PC-9 (cell line): Measurements from ENCODE around the gene TAF6. TPM values are rescaled to one million over a fixed set of nuclear protein-coding genes. Genes with fewer than 3 reads are reported as not detected.
"Not testable (repeated sequence)": the region's sequence is repeated elsewhere in the genome, so short reads cannot be mapped to it uniquely, and the experiment has no call there.

Experiments used
- BruUV-seq: library from RNA; stranded (reverse); fragments of 400-500 nt; replicated peaks from 2 replicates; lab custom pipeline; 2021; lab: Mats Ljungman, UMichigan
- CTCF ChIA-PET: fragments of 300-600 bp; sonication (Branson Sonifier 250); formaldehyde crosslinking; loops from one replicate; lab custom pipeline; 2022; ENCODE audit warnings: antibody characterized with exemption; lab: Charles Lee
- POLR2A ChIA-PET: fragments of 300-600 bp; sonication (Branson Sonifier 250); formaldehyde crosslinking; loops from one replicate; lab custom pipeline; 2022; ENCODE audit warnings: antibody characterized with exemption; ENCODE audit not compliant: unreplicated experiment; lab: Charles Lee
- DNase-seq, 2 experiments: peaks; one replicate each; pipeline versions ENCODE4 v3.0.0 to v3.0.0-alpha.2; 2015 to 2022; ENCODE audit warnings: mixed read lengths in 1 of 2
- H2AFZ ChIP-seq: fragments of 200-600 bp; sonication (generic); 2 replicates; pipeline ENCODE4 v1.8.1; 2017; ENCODE audit warnings: antibody characterized with exemption
- H3F3A ChIP-seq: fragments of 200-600 bp; sonication (generic); 2 replicates; pipeline ENCODE4 v1.8.1; 2017; ENCODE audit warnings: antibody characterized with exemption, mild to moderate bottlenecking, low read depth; ENCODE audit not compliant: insufficient read depth
- H3K27ac ChIP-seq: fragments of 200-600 bp; sonication (generic); 2 replicates; pipeline ENCODE4 v1.6.1; 2016; ENCODE audit warnings: mixed run types
- H3K27me3 ChIP-seq: fragments of 200-600 bp; sonication (generic); 2 replicates; pipeline ENCODE4 v1.6.1; 2016; ENCODE audit warnings: low read depth, mixed run types; ENCODE audit not compliant: insufficient read depth
- H3K36me3 ChIP-seq: fragments of 200-600 bp; sonication (generic); 2 replicates; pipeline ENCODE4 v1.6.1; 2016; ENCODE audit warnings: low read depth, mixed run types
- H3K4me1 ChIP-seq: fragments of 200-600 bp; sonication (generic); replicated peaks from 2 replicates; pipeline ENCODE4 v1.6.1; 2016; ENCODE audit warnings: mixed run types; ENCODE audit not compliant: insufficient read depth
- H3K4me2 ChIP-seq: fragments of 200-600 bp; sonication (generic); 2 replicates; pipeline ENCODE4 v1.6.1; 2017; ENCODE audit warnings: mixed run types
- H3K4me3 ChIP-seq: fragments of 200-600 bp; sonication (generic); 2 replicates; pipeline ENCODE4 v1.6.1; 2016; ENCODE audit warnings: mixed run types
- H3K79me2 ChIP-seq: fragments of 200-600 bp; sonication (generic); 2 replicates; pipeline ENCODE4 v1.6.1; 2017; ENCODE audit warnings: low read depth, mixed run types
- H3K9me2 ChIP-seq: fragments of 200-600 bp; sonication (generic); 2 replicates; pipeline ENCODE4 v1.8.1; 2017; ENCODE audit warnings: mild to moderate bottlenecking; ENCODE audit not compliant: insufficient read depth
- H3K9me3 ChIP-seq: fragments of 200-600 bp; sonication (generic); 2 replicates; pipeline ENCODE4 v1.8.1; 2016; ENCODE audit warnings: low read depth; ENCODE audit not compliant: insufficient read depth
- H4K20me1 ChIP-seq: fragments of 200-600 bp; sonication (generic); 2 replicates; pipeline ENCODE4 v1.8.1; 2017; ENCODE audit not compliant: insufficient read depth
- EZH2 ChIP-seq: fragments of 200-600 bp; sonication (generic); IDR thresholded peaks from 2 replicates; pipeline ENCODE4 v1.8.0; 2017; ENCODE audit warnings: antibody characterized with exemption, low read depth
- intact Hi-C: fragments of 100-400 bp; cut with micrococcal nuclease; formaldehyde crosslinking; loops from one replicate; pipeline ENCODE4 v1.10.0; 2022; ENCODE audit not compliant: unreplicated experiment
- total RNA-seq: library from RNA; stranded (reverse); gene quantifications from 2 replicates; pipeline ENCODE4 v1.2.3, GENCODE V29; 2021
- TF ChIP-seq, protein P1 (sequence below): fragments of 200-600 bp; sonication (generic); conservative IDR thresholded peaks from 2 replicates; pipeline ENCODE4 v1.6.1; 2017; ENCODE audit warnings: mixed run types, antibody characterized with exemption, mild to moderate bottlenecking, moderate library complexity

The TAF6 gene
- total RNA-seq, 1 experiment from 2014 or later = 91.4 TPM

DNA sequence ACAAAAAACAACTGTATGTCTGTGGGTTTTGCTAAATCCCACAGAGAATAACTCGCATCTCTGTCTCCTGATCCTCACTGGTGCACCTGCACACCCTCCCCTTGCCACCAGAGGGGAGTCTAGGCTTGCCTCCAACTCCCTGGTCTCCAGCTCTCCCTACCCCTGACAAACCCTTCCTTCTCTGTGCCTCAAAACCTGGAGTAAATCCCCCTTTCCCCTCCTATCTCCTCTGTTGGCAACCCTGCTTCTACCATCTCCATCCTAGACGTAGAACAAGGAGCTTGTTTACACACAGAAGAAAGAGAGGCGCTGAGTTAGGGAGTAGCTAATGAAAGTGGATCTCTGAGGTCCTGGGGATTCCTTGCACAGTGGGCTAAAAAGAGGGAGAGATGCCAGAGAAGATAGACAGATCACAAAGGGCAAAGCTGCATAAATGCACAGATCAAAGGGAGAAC is 13.6 kb upstream of the TAF6 start:
- no peak overlapping the region for H3K4me2 ChIP-seq
- intact Hi-C loops = loop anchor here (1.0 to 10.0 kb wide), 4 partner anchors 82 to 722 kb away; partner anchors contain the start of gene SLC12A9
- H3K9me2 ChIP-seq = no peaks in the 10 kb centered on the region
- H3K27ac ChIP-seq = no peak overlapping the region
- ChIA-PET CTCF (interaction anchor here (0.6 to 1.4 kb wide), 6 partner anchors 12 to 320 kb away, joined by 3 to 9 read pairs (median 5); no protein-coding TSS in a partner anchor), POLR2A (interaction anchor here (1.1 kb wide), 1 partner anchor 16 kb away, joined by 6 read pairs; the partner anchor contains the start of gene LAMTOR4)
- H4K20me1 ChIP-seq = no peaks in the 10 kb centered on the region
- H3K4me3 ChIP-seq = no peak overlapping the region
- peak; percentile 49 to 74 for DNase-seq
- no peaks in the 10 kb centered on the region for H3K9me3 ChIP-seq
- no peaks in the 10 kb centered on the region for H3K36me3 ChIP-seq
- TF ChIP-seq EZH2 = no peak
- TF ChIP-seq, protein P1, sequence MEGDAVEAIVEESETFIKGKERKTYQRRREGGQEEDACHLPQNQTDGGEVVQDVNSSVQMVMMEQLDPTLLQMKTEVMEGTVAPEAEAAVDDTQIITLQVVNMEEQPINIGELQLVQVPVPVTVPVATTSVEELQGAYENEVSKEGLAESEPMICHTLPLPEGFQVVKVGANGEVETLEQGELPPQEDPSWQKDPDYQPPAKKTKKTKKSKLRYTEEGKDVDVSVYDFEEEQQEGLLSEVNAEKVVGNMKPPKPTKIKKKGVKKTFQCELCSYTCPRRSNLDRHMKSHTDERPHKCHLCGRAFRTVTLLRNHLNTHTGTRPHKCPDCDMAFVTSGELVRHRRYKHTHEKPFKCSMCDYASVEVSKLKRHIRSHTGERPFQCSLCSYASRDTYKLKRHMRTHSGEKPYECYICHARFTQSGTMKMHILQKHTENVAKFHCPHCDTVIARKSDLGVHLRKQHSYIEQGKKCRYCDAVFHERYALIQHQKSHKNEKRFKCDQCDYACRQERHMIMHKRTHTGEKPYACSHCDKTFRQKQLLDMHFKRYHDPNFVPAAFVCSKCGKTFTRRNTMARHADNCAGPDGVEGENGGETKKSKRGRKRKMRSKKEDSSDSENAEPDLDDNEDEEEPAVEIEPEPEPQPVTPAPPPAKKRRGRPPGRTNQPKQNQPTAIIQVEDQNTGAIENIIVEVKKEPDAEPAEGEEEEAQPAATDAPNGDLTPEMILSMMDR = peak; percentile 89
- H2AFZ ChIP-seq = no peak overlapping the region
- H3K27me3 ChIP-seq = no peaks in the 10 kb centered on the region
- H3K4me1 ChIP-seq = peaks cover 17% of the 10 kb centered on the region
- peaks cover 36% of the 10 kb centered on the region for H3F3A ChIP-seq
- no peaks in the 10 kb centered on the region for H3K79me2 ChIP-seq
- no TSS peak for BruUV-seq

DNA sequence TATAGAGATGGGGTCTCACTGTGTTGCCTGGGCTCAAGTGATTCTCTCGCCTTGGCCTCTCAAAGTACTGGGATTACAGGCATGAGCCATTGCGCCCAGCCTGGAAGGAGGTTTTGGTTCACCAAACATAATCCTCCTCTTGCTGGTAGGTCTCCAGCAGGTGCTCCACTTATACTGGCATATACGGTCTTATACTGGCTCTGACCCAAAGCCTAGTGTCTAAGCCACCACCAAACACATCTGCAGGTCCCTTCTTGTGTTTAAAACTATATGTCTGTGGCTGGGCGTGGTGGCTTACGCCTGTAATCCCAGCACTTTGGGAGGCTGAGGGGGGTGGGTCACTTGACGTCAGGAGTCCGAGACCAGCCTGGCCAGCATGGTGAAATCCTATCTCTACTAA is 13.0 kb upstream of the TAF6 start:
- intact Hi-C loops = loop anchor here (1.0 to 10.0 kb wide), 4 partner anchors 83 to 723 kb away; partner anchors contain the start of gene SLC12A9
- Histone ChIP-seq H3K27me3 (no peaks in the 10 kb centered on the region), H3K4me3 (no peak overlapping the region), H3K79me2 (no peaks in the 10 kb centered on the region), H3K36me3 (no peaks in the 10 kb centered on the region), H3F3A (peaks cover 30% of the 10 kb centered on the region), H3K4me1 (peaks cover 12% of the 10 kb centered on the region; the same call in 1 of the 2 replicates), H3K9me2 (no peaks in the 10 kb centered on the region), H3K4me2 (no peak overlapping the region), H2AFZ (no peak overlapping the region), H4K20me1 (no peaks in the 10 kb centered on the region), H3K9me3 (no peaks in the 10 kb centered on the region), H3K27ac (no peak overlapping the region)
- TF ChIP-seq, protein P1 = no peak
- TF ChIP-seq EZH2 = no peak
- no peak for DNase-seq
- BruUV-seq = no TSS peak
- POLR2A ChIA-PET = interaction anchor here (1.1 kb wide), 1 partner anchor 17 kb away, joined by 6 read pairs; the partner anchor contains the start of gene LAMTOR4
- CTCF ChIA-PET = interaction anchor here (0.6 to 1.4 kb wide), 5 partner anchors 50 to 321 kb away, joined by 4 to 9 read pairs (median 5); no protein-coding TSS in a partner anchor

DNA sequence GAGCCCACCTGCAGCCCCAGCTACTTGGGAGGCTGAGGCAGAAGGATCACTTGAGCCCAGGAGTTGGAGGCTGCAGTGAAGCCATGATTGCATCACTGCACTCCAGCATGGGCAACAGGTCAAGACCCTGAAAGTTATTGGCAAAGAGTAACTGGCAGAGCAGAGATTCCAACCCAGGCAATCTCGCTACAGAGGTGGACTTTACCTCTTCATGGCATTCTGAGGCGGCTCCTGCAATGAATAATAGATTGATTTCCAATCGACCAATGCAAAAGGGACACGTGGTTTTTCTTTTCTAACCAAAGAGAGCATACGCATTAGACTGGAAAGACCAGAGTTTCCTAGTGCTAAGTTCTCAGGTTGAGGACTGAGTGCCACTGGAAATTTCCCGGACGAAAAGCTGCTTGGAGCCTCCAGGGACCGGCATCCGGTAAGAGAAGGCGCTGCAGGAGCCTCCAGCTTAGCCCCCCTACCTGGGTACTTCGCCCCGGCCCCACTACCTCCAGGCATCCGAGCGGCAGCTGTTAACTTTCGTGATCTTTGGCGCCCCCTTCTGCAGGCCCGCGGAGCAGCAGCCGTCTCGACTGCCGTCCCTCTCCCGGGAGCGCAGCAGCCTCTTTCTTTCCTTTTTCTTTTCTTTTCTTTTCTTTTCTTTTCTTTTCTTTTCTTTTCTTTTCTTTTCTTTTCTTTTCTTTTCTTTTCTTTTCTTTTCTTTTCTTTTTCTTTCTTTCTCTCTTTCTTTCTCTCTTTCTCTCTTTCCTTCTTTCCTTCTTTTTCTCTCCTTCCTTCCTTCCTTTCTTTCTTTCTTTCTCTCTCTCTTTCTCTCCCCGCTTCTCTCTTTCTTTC is 11.7 kb upstream of the TAF6 start:
- Histone ChIP-seq H3K36me3 (no peaks in the 10 kb centered on the region), H3K4me2 (peak overlapping the region; percentile 57), H3K4me1 (peaks cover 12% of the 10 kb centered on the region; the same call in 1 of the 2 replicates), H3K27me3 (no peaks in the 10 kb centered on the region), H3K79me2 (peaks cover 6% of the 10 kb centered on the region; the same call in 1 of the 2 replicates), H3F3A (peaks cover 30% of the 10 kb centered on the region), H2AFZ (peak overlapping the region; percentile 71; the same call in 1 of the 2 replicates), H3K27ac (peak overlapping the region; percentile 46), H4K20me1 (no peaks in the 10 kb centered on the region), H3K9me3 (no peaks in the 10 kb centered on the region), H3K9me2 (no peaks in the 10 kb centered on the region), H3K4me3 (no peak overlapping the region; the same call in 1 of the 2 replicates)
- DNase-seq = peak; percentile 39 to 86
- BruUV-seq = no TSS peak
- no peak for TF ChIP-seq EZH2
- TF ChIP-seq, protein P1 = peak; percentile 89
- ChIA-PET CTCF (interaction anchor here (0.6 to 1.1 kb wide), 5 partner anchors 22 to 137 kb away, joined by 3 to 10 read pairs (median 4); partner anchors contain the start of gene AP4M1), POLR2A (interaction anchor here (0.5 to 0.8 kb wide), 4 partner anchors 19 to 325 kb away, joined by 3 to 10 read pairs (median 6); no protein-coding TSS in a partner anchor)
- intact Hi-C loops = loop anchor here (1.0 to 10.0 kb wide), 5 partner anchors 50 to 724 kb away; partner anchors contain the start of genes SLC12A9 and ZNF3

DNA sequence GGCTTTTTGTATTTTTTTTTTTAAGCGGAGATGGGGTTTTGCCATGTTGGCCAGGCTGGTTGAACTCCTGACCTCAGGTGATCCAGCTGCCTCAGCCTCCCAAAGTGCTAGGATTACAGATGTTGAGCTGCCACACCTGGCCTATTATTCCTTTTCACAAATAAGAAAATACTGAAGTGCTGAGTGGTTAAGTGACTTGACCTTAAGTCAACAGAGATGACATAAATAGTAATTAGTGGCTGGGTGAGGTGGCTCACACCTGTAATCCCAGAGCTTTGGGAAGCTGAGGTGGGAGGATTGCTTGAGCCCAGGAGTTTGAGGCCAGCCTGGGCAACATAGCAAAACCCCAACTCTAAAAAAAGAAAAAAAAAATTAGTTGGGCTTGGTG is 11.1 kb upstream of the TAF6 start:
- not testable (repeated sequence) for H3K27me3 ChIP-seq, H4K20me1 ChIP-seq, BruUV-seq, H3K79me2 ChIP-seq, H3K4me3 ChIP-seq, H3K36me3 ChIP-seq, H3K9me3 ChIP-seq, H3K9me2 ChIP-seq
- Histone ChIP-seq H3K27ac (peak overlapping the region; percentile 46), H3F3A (peaks cover 34% of the 10 kb centered on the region), H3K4me1 (peaks cover 18% of the 10 kb centered on the region; the same call in 1 of the 2 replicates), H2AFZ (0 out of 2 replicates have a peak overlapping the region, but pooled peaks have one; percentile 71), H3K4me2 (peak overlapping the region; percentile 57; the same call in 1 of the 2 replicates)
- POLR2A ChIA-PET = interaction anchor here (0.6 to 0.8 kb wide), 3 partner anchors 29 to 326 kb away, joined by 4 to 10 read pairs (median 6); partner anchors contain the start of gene MCM7
- intact Hi-C loops = loop anchor here (5.0 to 10.0 kb wide), 2 partner anchors 222 to 725 kb away; partner anchors contain the start of gene SLC12A9
- DNase-seq = peak; percentile 42 to 94
- CTCF ChIA-PET = interaction anchor here (0.6 to 1.1 kb wide), 3 partner anchors 28 to 136 kb away, joined by 3 to 4 read pairs (median 3); partner anchors contain the start of gene AP4M1
